H9 (cell line): ENCODE measurements around the gene TRMT11. TPM values are rescaled to one million over a fixed set of nuclear protein-coding genes. Genes with fewer than 3 reads are reported as not detected.

Source experiments
- DNase-seq: peaks from one replicate; pipeline ENCODE4 v3.0.0-alpha.2; 2017
- H2AFZ ChIP-seq: one replicate; pipeline ENCODE4 v1.6.1; 2013; ENCODE audit warnings: mild to moderate bottlenecking, low read length, control low read depth, moderate library complexity
- H2AK5ac ChIP-seq: 2 replicates; pipeline ENCODE4 v1.6.1; 2013; ENCODE audit warnings: low read length, control low read depth, mixed read lengths; ENCODE audit not compliant: insufficient read length
- H2BK120ac ChIP-seq: one replicate; pipeline ENCODE4 v1.6.1; 2013; ENCODE audit warnings: low read depth, mild to moderate bottlenecking, low read length, control low read depth, inconsistent platforms; ENCODE audit not compliant: poor library complexity, severe bottlenecking
- H2BK12ac ChIP-seq: 2 replicates; pipeline ENCODE4 v1.6.1; 2013; ENCODE audit warnings: low read length, control low read depth, mixed read lengths, low read depth; ENCODE audit not compliant: insufficient read length
- H2BK15ac ChIP-seq: 2 replicates; pipeline ENCODE4 v1.6.1; 2013; ENCODE audit warnings: low read depth, low read length, control low read depth
- H2BK20ac ChIP-seq: one replicate; pipeline ENCODE4 v1.6.1; 2013; ENCODE audit warnings: low read depth, mild to moderate bottlenecking, low read length, control low read depth, inconsistent platforms; ENCODE audit not compliant: poor library complexity, severe bottlenecking
- H2BK5ac ChIP-seq: 2 replicates; pipeline ENCODE4 v1.6.1; 2013; ENCODE audit warnings: low read length, control low read depth, mixed read lengths; ENCODE audit not compliant: insufficient read length
- H3K14ac ChIP-seq: 2 replicates; pipeline ENCODE4 v1.6.1; 2013; ENCODE audit warnings: low read length, control low read depth; ENCODE audit not compliant: insufficient read depth
- H3K18ac ChIP-seq: 2 replicates; pipeline ENCODE4 v1.6.1; 2013; ENCODE audit warnings: low read depth, mild to moderate bottlenecking, mixed read lengths, low read length, control low read depth; ENCODE audit not compliant: insufficient read length
- H3K23ac ChIP-seq: 2 replicates; pipeline ENCODE4 v1.6.1; 2013; ENCODE audit warnings: low read length, control low read depth, mixed read lengths, low read depth; ENCODE audit not compliant: insufficient read length
- H3K23me2 ChIP-seq: 2 replicates; pipeline ENCODE4 v1.6.1; 2013; ENCODE audit warnings: low read depth, mild to moderate bottlenecking, mixed read lengths, low read length, control low read depth; ENCODE audit not compliant: insufficient read length, poor library complexity, severe bottlenecking
- H3K27ac ChIP-seq: 2 replicates; pipeline ENCODE4 v1.5.1; 2013; ENCODE audit warnings: low read length, control low read depth, mixed read lengths, low read depth; ENCODE audit not compliant: insufficient read length
- H3K27me3 ChIP-seq: 2 replicates; pipeline ENCODE4 v1.6.1; 2013; ENCODE audit warnings: low read length, control low read depth, inconsistent platforms; ENCODE audit not compliant: insufficient read depth
- H3K4ac ChIP-seq: 2 replicates; pipeline ENCODE4 v1.6.1; 2013; ENCODE audit warnings: low read depth, mild to moderate bottlenecking, control low read depth, inconsistent platforms, low read length, moderate library complexity
- H3K4me1 ChIP-seq: 2 replicates; pipeline ENCODE4 v1.6.1; 2013; ENCODE audit warnings: low read length, control low read depth, inconsistent platforms; ENCODE audit not compliant: insufficient read depth
- H3K4me2 ChIP-seq: 2 replicates; pipeline ENCODE4 v1.6.1; 2013; ENCODE audit warnings: low read length, control low read depth, mixed read lengths; ENCODE audit not compliant: insufficient read length, insufficient read depth
- H3K56ac ChIP-seq: 2 replicates; pipeline ENCODE4 v1.6.1; 2013; ENCODE audit warnings: low read depth, mild to moderate bottlenecking, mixed read lengths, low read length, control low read depth; ENCODE audit not compliant: insufficient read length
- H3K79me1 ChIP-seq: 2 replicates; pipeline ENCODE4 v1.6.1; 2013; ENCODE audit warnings: low read depth, mild to moderate bottlenecking, moderate library complexity, low read length, control low read depth, inconsistent platforms; ENCODE audit not compliant: insufficient read depth, poor library complexity, severe bottlenecking
- H3K79me2 ChIP-seq: 2 replicates; pipeline ENCODE4 v1.6.1; 2013; ENCODE audit warnings: low read length, control low read depth, inconsistent platforms; ENCODE audit not compliant: insufficient read depth
- H3K9ac ChIP-seq: 2 replicates; pipeline ENCODE4 v1.6.1; 2013; ENCODE audit warnings: low read length, control low read depth, mixed read lengths; ENCODE audit not compliant: insufficient read length; ENCODE audit errors: extremely low read depth
- H3K9me3 ChIP-seq: one replicate; pipeline ENCODE4 v1.6.1; 2013; ENCODE audit warnings: low read depth, low read length, inconsistent platforms; ENCODE audit not compliant: control insufficient read depth
- H3T11ph ChIP-seq: one replicate; pipeline ENCODE4 v1.6.1; 2013; ENCODE audit warnings: mild to moderate bottlenecking, low read length, control low read depth, inconsistent platforms
- H4K20me1 ChIP-seq: one replicate; pipeline ENCODE4 v1.6.1; 2013; ENCODE audit not compliant: control insufficient read depth, insufficient read length, insufficient read depth
- H4K5ac ChIP-seq: 2 replicates; pipeline ENCODE4 v1.6.1; 2013; ENCODE audit warnings: low read depth, mild to moderate bottlenecking, mixed read lengths, low read length, control low read depth; ENCODE audit not compliant: insufficient read length
- H4K8ac ChIP-seq: replicated peaks from 2 replicates; pipeline ENCODE4 v1.6.1; 2013; ENCODE audit warnings: low read length, control low read depth, mixed read lengths, low read depth; ENCODE audit not compliant: insufficient read length
- H4K91ac ChIP-seq: 2 replicates; pipeline ENCODE4 v1.6.1; 2013; ENCODE audit warnings: low read depth, mild to moderate bottlenecking, moderate library complexity, mixed read lengths, low read length, control low read depth; ENCODE audit not compliant: insufficient read length
- H3K27ac Mint-ChIP-seq, 3 experiments: 2 replicates in 2 of 3; 3 replicates in 1 of 3; pipeline ENCODE4 v1.8.0; 2020 to 2021; ENCODE audit warnings: mixed read lengths in 3 of 3, mild to moderate bottlenecking in 1 of 3, moderate library complexity in 1 of 3
- H3K27me3 Mint-ChIP-seq: 2 replicates; pipeline ENCODE4 v1.8.0; 2021; ENCODE audit warnings: low read depth, mild to moderate bottlenecking, moderate library complexity, mixed read lengths
- H3K36me3 Mint-ChIP-seq, 3 experiments: 2 replicates in 2 of 3; 3 replicates in 1 of 3; pipeline ENCODE4 v1.8.0; 2020 to 2021; ENCODE audit warnings: low read depth in 3 of 3, mixed read lengths in 3 of 3; ENCODE audit not compliant: insufficient read depth in 1 of 3
- H3K4me1 Mint-ChIP-seq, 2 experiments: 2 replicates each; pipeline ENCODE4 v1.8.0; 2020; ENCODE audit warnings: mixed read lengths in 2 of 2
- H3K4me3 Mint-ChIP-seq, 2 experiments: 2 replicates in 1 of 2; 3 replicates in 1 of 2; pipeline ENCODE4 v1.8.0; 2020 to 2021; ENCODE audit warnings: mild to moderate bottlenecking in 2 of 2, mixed read lengths in 2 of 2, moderate library complexity in 1 of 2
- H3K9me3 Mint-ChIP-seq, 2 experiments: 2 replicates in 1 of 2; 3 replicates in 1 of 2; pipeline ENCODE4 v1.8.0; 2020; ENCODE audit warnings: mild to moderate bottlenecking in 2 of 2, mixed read lengths in 2 of 2, moderate library complexity in 1 of 2
- CTCF ChIP-seq: fragments of 200-600 bp; sonication (generic); conservative IDR thresholded peaks from 3 replicates; pipeline ENCODE4 v1.8.0; 2021; ENCODE audit warnings: antibody characterized with exemption, mild to moderate bottlenecking
- WGBS: extraction: QIAGEN DNeasy Blood & Tissue Kit; methylation state at CpG from one replicate; pipeline ENCODE4 v1.1.7; 2013; ENCODE audit warnings: missing lambda C conversion rate, low lambda C conversion rate, mixed read lengths; ENCODE audit not compliant: insufficient read length; ENCODE audit errors: extremely low coverage; 5-methylcytosine and 5-hydroxymethylcytosine counted together
- total RNA-seq: library from RNA; stranded (reverse); gene quantifications from 2 replicates; pipeline ENCODE4 v1.2.1, GENCODE V29; 2021

TRMT11 gene
- total RNA-seq, 1 experiment from 2014 or later: 31.1 TPM

GRCh38 chr6:126069449-126069848 lies 83.1 kb downstream of the TRMT11 start:
- Histone ChIP-seq H3K27me3 (no peaks in the 10 kb centered on the region), H4K91ac (no peak overlapping the region), H3K56ac (no peak overlapping the region), H3K23ac (no peak overlapping the region), H2AFZ (no peak overlapping the region), H2BK12ac (no peak overlapping the region), H3K9me3 (no peaks in the 10 kb centered on the region), H3K23me2 (no peaks in the 10 kb centered on the region), H3T11ph (no peak overlapping the region), H3K79me1 (no peaks in the 10 kb centered on the region), H2BK15ac (no peak overlapping the region), H3K27ac (no peak overlapping the region), H2BK20ac (no peak overlapping the region), H3K79me2 (no peaks in the 10 kb centered on the region), H2BK5ac (no peak overlapping the region), H2BK120ac (no peak overlapping the region), H3K4me1 (no peaks in the 10 kb centered on the region), H4K8ac (no peak overlapping the region), H4K5ac (no peak overlapping the region), H3K4ac (no peak overlapping the region), H4K20me1 (no peaks in the 10 kb centered on the region), H3K18ac (no peak overlapping the region), H3K9ac (no peak overlapping the region), H2AK5ac (no peak overlapping the region), H3K4me2 (no peak overlapping the region), H3K14ac (no peak overlapping the region; the same call in 1 of the 2 replicates)
- Mint-ChIP-seq H3K36me3 (no peaks in the 10 kb centered on the region; a peak in 1 of 7 replicates), H3K4me1 (peaks cover 0 to 6% of the 10 kb centered on the region in 2 experiments; a peak in 2 of 4 replicates), H3K27ac (0 out of 7 replicates have a peak overlapping the region, but pooled peaks of 1 of the 3 experiments have one; percentile 42), H3K4me3 (no peak overlapping the region), H3K27me3 (no peaks in the 10 kb centered on the region), H3K9me3 (no peaks in the 10 kb centered on the region)
- DNase-seq: no peak
- WGBS: no CpG with 5 or more reads among the region's 6 CpGs
- no peak for TF ChIP-seq CTCF
